Fibroblast of skin of right biceps (primary cell): ENCODE data around the gene SYNE3.

Experiments
- DNase-seq: peaks from one replicate; pipeline ENCODE4 v3.0.0-alpha.2; 2013

The SYNE3 gene

GRCh38 chr14:95540236-95540855 is 23.9 kb upstream of the SYNE3 start:
- DNase-seq, result no peak

- DNase-seq, result no peak
These were observed 22.5 kb upstream of the SYNE3 start for GRCh38 chr14:95538801-95539509.

- no peak for DNase-seq
These were observed 21.0 kb upstream of the SYNE3 start for GRCh38 chr14:95537298-95538089.

DNA sequence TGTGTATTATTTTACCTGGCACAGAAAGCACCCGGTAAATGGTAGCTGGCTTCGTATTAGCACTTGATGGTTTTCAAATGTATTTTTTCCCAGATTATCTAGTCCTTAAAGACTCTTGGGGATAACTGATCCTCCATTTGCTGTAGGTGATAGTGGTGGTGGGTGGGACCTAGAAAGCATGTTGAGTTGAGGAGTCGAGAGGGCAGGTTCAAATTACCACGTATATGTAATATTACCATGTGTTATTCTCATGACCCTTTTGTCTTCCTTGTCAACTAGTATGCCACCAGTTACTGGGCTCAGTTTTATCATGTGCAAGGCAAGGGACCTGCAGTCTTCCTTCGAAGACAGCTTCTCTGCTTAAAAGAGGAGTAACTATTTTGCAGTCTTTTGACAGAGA is 20.2 kb upstream of the SYNE3 start:
- no peak for DNase-seq

DNA sequence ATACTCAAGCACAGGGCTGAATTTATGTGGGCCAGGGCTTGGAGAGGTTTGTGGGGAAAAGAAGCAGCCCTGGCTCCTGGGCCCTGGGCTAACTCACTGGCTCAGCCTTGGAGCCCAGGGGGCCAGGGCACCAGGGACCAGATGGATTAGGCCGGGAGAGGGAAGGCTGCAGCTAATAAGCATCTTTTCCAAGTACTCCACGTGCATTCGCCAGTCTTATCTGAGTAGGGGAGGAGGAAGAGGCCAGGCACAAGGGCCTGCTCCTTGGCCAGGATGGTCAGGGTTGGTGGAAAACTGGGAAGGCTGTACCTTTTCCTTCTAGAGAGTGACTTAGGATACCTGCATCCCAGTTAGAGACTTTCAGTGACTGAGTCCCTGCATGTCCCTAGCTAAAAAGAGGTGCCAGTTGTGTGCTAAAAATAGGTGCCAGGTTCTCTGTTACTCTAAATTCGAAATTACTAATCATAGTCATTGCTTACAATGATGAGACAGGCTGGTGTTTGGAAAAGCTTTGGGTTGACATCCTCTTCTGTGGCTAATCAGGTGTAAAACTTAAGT is 19.7 kb upstream of the SYNE3 start:
- no peak for DNase-seq

DNA sequence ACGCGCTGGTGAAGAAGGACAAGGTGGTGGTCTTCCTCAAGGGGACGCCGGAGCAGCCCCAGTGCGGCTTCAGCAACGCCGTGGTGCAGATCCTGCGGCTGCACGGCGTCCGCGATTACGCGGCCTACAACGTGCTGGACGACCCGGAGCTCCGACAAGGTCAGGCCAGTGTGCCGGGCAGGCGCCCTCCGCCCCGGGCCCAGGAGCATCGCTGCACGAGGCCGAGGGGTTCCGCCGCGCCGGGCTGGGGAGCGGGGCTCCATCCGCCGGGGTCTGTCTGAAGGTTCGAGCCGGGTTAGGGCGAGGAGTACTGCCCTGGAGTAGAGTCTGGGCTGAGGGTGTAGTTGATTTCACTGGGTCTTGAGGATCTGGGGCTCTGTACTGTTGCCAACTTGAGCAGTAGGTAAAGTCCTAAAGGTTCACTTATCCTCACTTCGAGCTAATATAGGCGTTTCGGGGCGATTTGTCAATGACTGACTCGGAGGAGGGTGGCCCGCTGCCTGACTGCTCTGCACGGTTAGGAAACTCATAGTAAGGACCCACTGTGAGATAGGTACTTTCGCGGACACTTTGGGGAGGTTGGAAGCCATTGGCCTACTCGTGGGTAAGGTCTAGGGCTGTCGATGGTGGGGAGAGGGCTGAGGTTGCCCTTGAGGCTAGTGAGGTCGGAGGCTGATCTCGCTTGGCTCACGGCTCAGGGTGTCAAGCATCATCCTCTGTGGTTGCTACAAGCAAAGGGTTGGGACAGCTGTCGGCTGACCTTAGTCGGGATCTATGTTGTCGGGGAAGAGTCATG is 19.0 kb upstream of the SYNE3 start:
- DNase-seq, result no peak

DNA sequence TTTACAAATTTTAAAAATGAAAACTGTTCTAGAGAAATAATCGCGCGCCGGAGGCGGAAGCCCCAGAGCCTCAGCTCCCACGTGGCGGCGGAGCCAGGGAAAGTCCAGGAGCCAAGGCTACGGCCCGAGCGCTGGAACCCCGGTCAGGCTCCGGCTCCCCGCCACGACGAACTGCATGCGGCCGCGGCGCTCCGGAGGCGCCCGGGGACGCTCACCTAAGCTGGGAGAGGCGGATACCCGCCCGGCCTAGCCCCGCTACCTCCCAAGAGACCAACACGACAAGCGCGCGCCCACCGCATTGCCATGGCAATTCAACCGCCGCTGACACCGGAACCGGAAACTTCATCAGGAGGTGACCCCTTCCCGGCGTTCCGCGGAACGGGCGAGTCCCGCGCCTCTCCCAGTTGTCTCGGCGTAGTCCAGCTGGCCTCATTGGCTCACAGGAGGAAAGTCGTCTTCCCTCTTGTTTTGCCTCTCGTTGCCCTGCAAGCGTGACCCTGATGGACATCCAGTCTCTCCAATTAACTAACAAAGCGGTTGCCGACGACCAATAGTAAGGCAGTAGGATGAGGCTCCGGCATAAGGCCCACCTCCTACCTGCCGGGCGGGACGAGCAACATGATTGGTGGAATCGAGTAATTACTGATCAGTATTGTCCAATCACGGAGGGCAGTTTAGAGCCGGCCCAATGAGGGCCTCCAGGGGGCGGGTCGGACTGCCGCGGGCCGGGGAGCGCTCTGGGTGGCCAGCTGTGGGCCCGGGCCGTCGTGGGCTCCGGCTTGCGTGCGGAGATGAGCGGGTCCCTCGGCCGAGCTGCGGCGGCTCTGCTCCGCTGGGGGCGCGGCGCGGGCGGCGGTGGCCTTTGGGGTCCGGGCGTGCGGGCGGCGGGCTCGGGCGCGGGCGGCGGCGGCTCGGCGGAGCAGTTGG is 18.1 kb upstream of the SYNE3 start, which contains the start of gene GLRX5:
Gene GLRX5 (plus strand): TSS at position 752 of the 927 bp plus-strand sequence. CDS start 40 bp downstream, at position 792.
- peak; percentile 100 for DNase-seq

DNA sequence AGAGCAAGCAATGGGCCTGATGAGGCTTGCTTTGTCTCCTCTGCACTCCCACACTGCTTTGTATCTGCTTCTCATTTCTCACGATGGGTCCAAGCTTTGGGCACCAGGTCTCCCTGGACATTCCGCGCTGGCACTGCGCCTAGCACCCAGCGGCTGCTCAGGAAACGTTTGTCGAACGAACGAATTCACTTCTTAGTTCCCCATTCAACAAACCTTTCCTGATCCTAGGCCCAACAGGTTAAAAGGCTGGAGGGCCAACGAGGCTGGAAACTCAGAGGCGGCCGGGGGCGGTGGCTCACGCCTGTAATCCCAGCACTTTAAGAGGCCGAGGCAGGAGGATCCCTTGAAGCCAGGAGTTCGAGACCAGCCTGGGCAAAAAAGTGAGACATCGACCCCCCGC is 17.4 kb upstream of the SYNE3 start:
- DNase-seq, result no peak

- peak; percentile 50 for DNase-seq
These were observed 17.0 kb upstream of the SYNE3 start for GRCh38 chr14:95533391-95533821.

DNA sequence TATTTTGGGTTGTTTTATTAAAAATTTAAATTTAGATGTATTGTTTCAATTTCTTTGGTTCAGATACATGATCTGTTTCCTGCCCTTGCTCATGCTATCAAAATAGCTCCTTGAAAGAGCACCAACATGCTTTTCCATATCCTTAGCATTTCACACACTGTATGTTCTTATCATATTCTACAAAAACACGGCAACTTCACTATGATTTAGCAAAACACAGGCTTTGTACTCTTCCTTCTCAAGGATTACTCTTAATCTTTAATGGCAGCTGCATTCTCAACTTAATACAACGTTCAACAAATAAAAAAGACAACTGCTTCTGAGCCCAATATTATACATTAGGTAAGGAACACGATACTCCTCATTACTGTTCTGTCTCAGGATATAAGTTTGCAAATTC is 15.5 kb upstream of the SYNE3 start:
- DNase-seq, result no peak

DNA sequence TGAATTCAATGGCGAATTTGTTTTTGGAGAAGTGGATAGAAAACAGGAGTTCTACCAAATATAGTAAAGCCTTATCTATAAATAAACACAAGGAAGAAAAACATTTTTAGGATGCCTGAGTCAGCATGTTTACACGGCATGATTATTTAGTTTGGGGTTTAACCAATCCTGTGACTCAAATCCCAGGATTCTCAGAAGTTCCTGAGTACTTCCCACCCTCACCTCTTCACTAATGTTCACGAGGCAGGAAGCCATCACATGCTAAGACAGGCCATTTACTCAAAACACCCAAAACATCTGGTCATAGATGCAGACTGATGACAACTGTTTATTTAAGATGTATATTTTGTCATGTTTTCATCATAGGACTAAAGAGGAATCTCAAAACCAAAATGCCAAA is 15.0 kb upstream of the SYNE3 start:
- peak; percentile 80 for DNase-seq

DNA sequence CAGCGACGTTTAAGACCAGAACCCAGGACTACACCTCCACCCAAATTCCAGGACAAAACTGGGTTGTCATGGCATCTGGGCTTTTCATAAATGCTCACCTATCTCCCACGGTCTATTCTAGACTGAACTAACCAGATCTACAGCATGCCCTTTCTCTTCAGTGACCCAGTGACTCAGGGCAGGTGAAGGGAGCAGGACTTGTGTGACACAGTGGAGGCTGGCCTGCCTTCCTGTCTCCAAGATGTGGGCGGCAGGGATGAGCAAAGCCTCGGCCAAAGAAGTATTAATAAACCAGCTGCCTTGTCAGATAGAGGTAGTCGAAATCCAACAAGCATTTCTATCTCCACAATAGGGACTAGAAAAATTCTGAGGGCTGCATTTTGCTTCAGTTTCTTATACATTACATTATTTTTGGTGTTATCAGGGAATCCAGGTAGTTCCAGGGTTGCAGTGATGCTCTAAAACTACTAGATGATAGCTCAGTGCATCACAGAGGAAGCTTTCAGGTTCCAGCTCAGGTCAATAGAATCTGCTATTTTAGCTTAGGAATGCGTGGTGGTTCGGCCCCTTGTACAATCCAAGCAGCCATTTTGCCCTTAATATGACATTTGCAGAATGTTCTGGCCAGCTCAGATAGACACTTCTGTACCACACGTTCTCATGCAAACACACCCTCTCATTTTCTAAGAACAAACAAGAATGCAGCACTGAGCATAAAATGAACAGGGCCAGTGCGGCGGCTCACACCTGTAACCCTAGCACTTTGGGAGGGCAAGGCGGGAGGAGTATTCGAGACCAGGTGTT is 14.2 kb upstream of the SYNE3 start:
- DNase-seq, result no peak

GRCh38 chr14:95529216-95529615 is 12.8 kb upstream of the SYNE3 start:
- no peak for DNase-seq

- DNase-seq, result peak; percentile 85
These were observed 11.0 kb upstream of the SYNE3 start for GRCh38 chr14:95527387-95528002.

DNA sequence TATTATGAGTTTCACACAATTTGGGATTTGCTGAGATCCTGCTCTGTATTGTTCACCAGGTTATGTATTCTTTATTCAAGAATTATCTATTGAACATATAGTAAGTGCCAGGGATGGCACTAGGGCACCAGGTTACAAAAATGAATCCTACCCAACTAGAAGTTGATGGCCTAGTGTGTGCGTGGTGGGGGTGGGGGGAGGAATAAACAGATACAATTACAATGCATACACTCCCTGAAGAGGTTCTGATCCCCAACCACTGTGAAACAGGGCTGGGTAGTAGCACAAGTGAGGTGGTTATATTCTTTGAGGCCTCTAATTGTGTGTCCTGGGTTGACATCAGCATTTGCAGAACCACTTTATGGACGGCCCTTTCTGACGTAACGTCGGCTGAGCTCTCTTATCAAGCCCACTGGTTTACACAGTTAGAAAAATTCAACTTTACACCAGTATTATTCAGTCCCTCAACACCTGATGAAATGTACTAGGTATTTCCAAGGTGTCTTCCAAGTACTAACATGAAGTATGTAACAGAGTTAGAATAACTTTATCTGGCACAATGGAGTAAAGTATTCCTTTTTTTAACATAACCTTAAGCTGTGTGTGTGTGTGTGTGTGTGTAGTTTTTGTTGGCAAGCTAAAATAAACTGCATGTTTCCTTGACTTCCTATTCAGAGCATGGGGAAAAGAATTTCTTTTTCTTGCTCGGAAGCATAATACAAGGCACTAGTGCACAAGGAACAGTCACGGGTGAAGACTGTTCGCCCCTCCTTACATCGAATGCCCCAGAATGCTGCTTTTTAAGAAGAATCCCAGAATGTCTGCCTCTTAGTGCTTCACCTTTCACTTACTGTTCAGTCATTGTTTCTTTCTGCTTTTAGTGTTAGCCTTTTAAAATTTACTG is 10.3 kb upstream of the SYNE3 start:
- no peak for DNase-seq

DNA sequence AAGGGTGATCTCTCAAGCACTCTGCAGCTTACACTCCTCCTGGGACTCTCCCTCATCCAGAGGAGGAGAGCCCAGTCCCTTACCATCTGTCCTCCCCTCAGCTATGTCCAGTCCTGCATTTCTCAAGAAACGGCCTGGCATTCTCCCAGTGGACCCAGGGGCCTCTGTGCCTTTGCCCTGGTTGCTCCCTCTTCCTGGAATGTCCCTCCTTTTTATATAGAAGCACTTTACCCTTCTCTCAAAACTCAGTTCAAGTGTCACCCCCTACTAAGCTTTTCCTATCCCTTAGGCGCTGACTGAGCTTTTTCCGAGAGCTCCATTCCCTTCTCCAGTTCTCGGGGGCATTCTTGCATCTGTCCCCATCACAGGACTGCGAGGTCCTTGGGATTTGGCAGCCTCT is 9.5 kb upstream of the SYNE3 start:
- DNase-seq, result no peak

GRCh38 chr14:95524706-95525512 is 8.5 kb upstream of the SYNE3 start:
- DNase-seq, result peak; percentile 68

GRCh38 chr14:95523815-95524448 is 7.5 kb upstream of the SYNE3 start:
- peak; percentile 97 for DNase-seq
